HL-60 (cell line): ENCODE data around the gene FHIT.

ENCODE experiments used
- GABPA ChIP-seq: IDR thresholded peaks from 2 replicates; pipeline ENCODE4 v1.6.1; 2012; ENCODE audit warnings: low read depth
- POLR2AphosphoS5 ChIP-seq: IDR thresholded peaks from 2 replicates; pipeline ENCODE4 v1.6.1; 2012; ENCODE audit warnings: low read depth
- SPI1 ChIP-seq: IDR thresholded peaks from 2 replicates; pipeline ENCODE4 v1.6.1; 2012; ENCODE audit warnings: low read depth, mild to moderate bottlenecking, borderline replicate concordance
- TF ChIP-seq, protein P1 (sequence below): IDR thresholded peaks from one replicate; pipeline ENCODE4 v1.5.1; 2011; ENCODE audit warnings: low read length, control low read depth, inconsistent platforms; ENCODE audit not compliant: insufficient read depth
- TF ChIP-seq, protein P2 (sequence below): IDR thresholded peaks from 2 replicates; pipeline ENCODE4 v1.6.1; 2012; ENCODE audit warnings: low read depth; ENCODE audit not compliant: insufficient replicate concordance

DNA sequence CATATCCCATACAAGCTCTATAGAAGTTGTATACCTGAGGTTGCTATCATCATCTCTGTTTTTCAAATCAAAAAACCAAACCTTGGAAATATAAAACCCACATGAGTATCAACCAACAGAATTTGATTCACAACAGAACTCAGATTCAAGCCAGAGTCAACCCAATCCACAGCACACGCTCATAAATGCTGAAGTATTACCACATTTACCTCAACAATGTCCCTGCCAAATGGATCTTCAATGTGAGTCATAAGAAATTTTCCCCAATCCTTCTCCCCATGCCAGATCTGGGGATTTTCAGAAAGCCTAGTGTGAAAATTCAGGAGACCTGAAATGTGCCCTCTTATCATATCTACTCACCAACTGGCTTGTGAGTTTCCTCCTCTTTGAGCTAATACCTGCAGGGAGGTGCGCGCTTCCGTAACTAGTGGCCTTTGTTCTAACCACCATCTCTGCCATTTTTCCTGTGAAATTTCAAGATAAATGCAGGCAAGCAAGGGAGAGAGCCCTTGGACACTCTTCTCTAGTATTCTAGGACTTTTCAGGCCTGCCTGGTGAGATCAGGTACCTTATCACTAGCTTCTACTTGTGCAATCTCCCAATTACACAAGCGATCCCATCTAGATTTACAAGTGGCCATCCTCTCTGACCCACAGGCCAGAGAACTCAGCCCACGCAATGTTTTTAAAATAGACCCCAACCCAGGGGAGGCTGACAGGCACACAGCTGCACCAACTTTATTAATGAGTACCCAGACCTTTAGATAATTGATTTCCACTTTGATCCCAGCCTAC lies 1124.5 kb downstream of the FHIT start:
- TF ChIP-seq, protein P1, sequence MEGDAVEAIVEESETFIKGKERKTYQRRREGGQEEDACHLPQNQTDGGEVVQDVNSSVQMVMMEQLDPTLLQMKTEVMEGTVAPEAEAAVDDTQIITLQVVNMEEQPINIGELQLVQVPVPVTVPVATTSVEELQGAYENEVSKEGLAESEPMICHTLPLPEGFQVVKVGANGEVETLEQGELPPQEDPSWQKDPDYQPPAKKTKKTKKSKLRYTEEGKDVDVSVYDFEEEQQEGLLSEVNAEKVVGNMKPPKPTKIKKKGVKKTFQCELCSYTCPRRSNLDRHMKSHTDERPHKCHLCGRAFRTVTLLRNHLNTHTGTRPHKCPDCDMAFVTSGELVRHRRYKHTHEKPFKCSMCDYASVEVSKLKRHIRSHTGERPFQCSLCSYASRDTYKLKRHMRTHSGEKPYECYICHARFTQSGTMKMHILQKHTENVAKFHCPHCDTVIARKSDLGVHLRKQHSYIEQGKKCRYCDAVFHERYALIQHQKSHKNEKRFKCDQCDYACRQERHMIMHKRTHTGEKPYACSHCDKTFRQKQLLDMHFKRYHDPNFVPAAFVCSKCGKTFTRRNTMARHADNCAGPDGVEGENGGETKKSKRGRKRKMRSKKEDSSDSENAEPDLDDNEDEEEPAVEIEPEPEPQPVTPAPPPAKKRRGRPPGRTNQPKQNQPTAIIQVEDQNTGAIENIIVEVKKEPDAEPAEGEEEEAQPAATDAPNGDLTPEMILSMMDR: no peak
- TF ChIP-seq POLR2AphosphoS5 (no peak), GABPA (no peak), SPI1 (no peak)
- TF ChIP-seq, protein P2, sequence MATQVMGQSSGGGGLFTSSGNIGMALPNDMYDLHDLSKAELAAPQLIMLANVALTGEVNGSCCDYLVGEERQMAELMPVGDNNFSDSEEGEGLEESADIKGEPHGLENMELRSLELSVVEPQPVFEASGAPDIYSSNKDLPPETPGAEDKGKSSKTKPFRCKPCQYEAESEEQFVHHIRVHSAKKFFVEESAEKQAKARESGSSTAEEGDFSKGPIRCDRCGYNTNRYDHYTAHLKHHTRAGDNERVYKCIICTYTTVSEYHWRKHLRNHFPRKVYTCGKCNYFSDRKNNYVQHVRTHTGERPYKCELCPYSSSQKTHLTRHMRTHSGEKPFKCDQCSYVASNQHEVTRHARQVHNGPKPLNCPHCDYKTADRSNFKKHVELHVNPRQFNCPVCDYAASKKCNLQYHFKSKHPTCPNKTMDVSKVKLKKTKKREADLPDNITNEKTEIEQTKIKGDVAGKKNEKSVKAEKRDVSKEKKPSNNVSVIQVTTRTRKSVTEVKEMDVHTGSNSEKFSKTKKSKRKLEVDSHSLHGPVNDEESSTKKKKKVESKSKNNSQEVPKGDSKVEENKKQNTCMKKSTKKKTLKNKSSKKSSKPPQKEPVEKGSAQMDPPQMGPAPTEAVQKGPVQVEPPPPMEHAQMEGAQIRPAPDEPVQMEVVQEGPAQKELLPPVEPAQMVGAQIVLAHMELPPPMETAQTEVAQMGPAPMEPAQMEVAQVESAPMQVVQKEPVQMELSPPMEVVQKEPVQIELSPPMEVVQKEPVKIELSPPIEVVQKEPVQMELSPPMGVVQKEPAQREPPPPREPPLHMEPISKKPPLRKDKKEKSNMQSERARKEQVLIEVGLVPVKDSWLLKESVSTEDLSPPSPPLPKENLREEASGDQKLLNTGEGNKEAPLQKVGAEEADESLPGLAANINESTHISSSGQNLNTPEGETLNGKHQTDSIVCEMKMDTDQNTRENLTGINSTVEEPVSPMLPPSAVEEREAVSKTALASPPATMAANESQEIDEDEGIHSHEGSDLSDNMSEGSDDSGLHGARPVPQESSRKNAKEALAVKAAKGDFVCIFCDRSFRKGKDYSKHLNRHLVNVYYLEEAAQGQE: no peak
